Naive thymus-derived CD4-positive, alpha-beta T cell (primary cell): ENCODE measurements around the gene EBF3. TPM values are rescaled to one million over a fixed set of nuclear protein-coding genes. Genes with fewer than 3 reads are reported as not detected.

Experiments
- ATAC-seq: fragments of 150-1000 bp; cut with Tn5 transposase; 2 replicates; pipeline ENCODE4 v1.10.0; 2021; ENCODE audit warnings: mild to moderate bottlenecking, moderate library complexity
- CTCF ChIA-PET: fragments of 350-600 bp; sonication (Branson Sonifier 250); formaldehyde crosslinking; loops from one replicate; lab custom pipeline; 2021; ENCODE audit warnings: antibody characterized with exemption; lab: Charles Lee
- POLR2A ChIA-PET: fragments of 350-600 bp; sonication (Branson Sonifier 250); formaldehyde crosslinking; loops from one replicate; lab custom pipeline; 2021; ENCODE audit warnings: antibody characterized with exemption, inconsistent platforms; lab: Charles Lee
- DNase-seq, 9 donors: peaks; one replicate each; pipeline versions ENCODE4 v3.0.0 to v3.0.0-alpha.2; 2020 to 2022; ENCODE audit warnings: mixed read lengths in 1 of 9
- H3K27ac ChIP-seq: one replicate; pipeline ENCODE4 v1.7.0; 2013; ENCODE audit warnings: mild to moderate bottlenecking, low read depth, low read length, moderate library complexity
- H3K27me3 ChIP-seq, 2 donors: one replicate each; pipeline ENCODE4 v1.7.0; 2013; ENCODE audit warnings: low read length in 2 of 2, mild to moderate bottlenecking in 2 of 2, moderate library complexity in 2 of 2; ENCODE audit not compliant: control insufficient read depth in 2 of 2, insufficient read depth in 2 of 2
- H3K36me3 ChIP-seq, 3 experiments: 1 replicate in 2 of 3; 2 replicates in 1 of 3; pipeline ENCODE4 v1.7.0; 2013; ENCODE audit warnings: low read length in 3 of 3, mild to moderate bottlenecking in 3 of 3, moderate library complexity in 1 of 3; ENCODE audit not compliant: insufficient read depth in 3 of 3, control insufficient read depth in 2 of 3
- H3K4me1 ChIP-seq, 2 donors: one replicate each; pipeline ENCODE4 v1.7.0; 2013; ENCODE audit warnings: low read length in 2 of 2, mild to moderate bottlenecking in 2 of 2, moderate library complexity in 1 of 2; ENCODE audit not compliant: control insufficient read depth in 2 of 2, insufficient read depth in 2 of 2
- H3K4me3 ChIP-seq: 2 replicates; pipeline ENCODE4 v1.7.0; 2013; ENCODE audit warnings: mild to moderate bottlenecking, low read length
- H3K9me3 ChIP-seq, 3 experiments: 1 replicate in 2 of 3; 2 replicates in 1 of 3; pipeline ENCODE4 v1.7.0; 2013; ENCODE audit warnings: low read length in 3 of 3; ENCODE audit not compliant: control insufficient read depth in 2 of 3
- H3K27ac Mint-ChIP-seq, 9 donors: one replicate each; pipeline ENCODE4 v1.8.0; 2020 to 2022; ENCODE audit warnings: mixed read lengths in 9 of 9, mild to moderate bottlenecking in 8 of 9, moderate library complexity in 5 of 9, inconsistent platforms in 2 of 9
- H3K27me3 Mint-ChIP-seq, 5 donors: one replicate each; pipeline ENCODE4 v1.8.0; 2021 to 2022; ENCODE audit warnings: mixed read lengths in 5 of 5, mild to moderate bottlenecking in 1 of 5
- H3K36me3 Mint-ChIP-seq, 5 donors: one replicate each; pipeline ENCODE4 v1.8.0; 2020 to 2022; ENCODE audit warnings: mixed read lengths in 5 of 5, mild to moderate bottlenecking in 3 of 5, inconsistent platforms in 1 of 5
- H3K4me1 Mint-ChIP-seq, 7 donors: one replicate each; pipeline ENCODE4 v1.8.0; 2020 to 2022; ENCODE audit warnings: mixed read lengths in 7 of 7, mild to moderate bottlenecking in 3 of 7, inconsistent platforms in 1 of 7
- H3K4me3 Mint-ChIP-seq, 10 donors: one replicate each; pipeline ENCODE4 v1.8.0; 2020 to 2022; ENCODE audit warnings: mild to moderate bottlenecking in 10 of 10, mixed read lengths in 10 of 10, moderate library complexity in 6 of 10, inconsistent platforms in 2 of 10
- H3K9me3 Mint-ChIP-seq, 11 donors: one replicate each; pipeline ENCODE4 v1.8.0; 2020 to 2022; ENCODE audit warnings: mixed read lengths in 11 of 11, mild to moderate bottlenecking in 4 of 11, inconsistent platforms in 1 of 11, moderate library complexity in 1 of 11
- intact Hi-C, 2 donors: fragments of 100-400 bp; cut with micrococcal nuclease; formaldehyde crosslinking; loops; one replicate each; pipeline ENCODE4 v1.15.1; 2023
- polyA plus RNA-seq, 2 donors: library from polyadenylated mRNA; unstranded; fragments of 300-500 nt; fragmentation: Illumina TruSeq; gene quantifications; one replicate each; pipeline ENCODE4 v1.2.3, GENCODE V29; 2021
- total RNA-seq, 6 experiments: library from RNA in 5 of 6; stranded (reverse) in 5 of 6; gene quantifications; 1 replicate in 5 of 6; 2 replicates in 1 of 6; pipeline ENCODE4 v1.2.3 and lab custom pipeline; 2021 to 2026

The EBF3 gene
- total and polyA plus RNA-seq, 7 experiments from 2014 or later: not detected

DNA sequence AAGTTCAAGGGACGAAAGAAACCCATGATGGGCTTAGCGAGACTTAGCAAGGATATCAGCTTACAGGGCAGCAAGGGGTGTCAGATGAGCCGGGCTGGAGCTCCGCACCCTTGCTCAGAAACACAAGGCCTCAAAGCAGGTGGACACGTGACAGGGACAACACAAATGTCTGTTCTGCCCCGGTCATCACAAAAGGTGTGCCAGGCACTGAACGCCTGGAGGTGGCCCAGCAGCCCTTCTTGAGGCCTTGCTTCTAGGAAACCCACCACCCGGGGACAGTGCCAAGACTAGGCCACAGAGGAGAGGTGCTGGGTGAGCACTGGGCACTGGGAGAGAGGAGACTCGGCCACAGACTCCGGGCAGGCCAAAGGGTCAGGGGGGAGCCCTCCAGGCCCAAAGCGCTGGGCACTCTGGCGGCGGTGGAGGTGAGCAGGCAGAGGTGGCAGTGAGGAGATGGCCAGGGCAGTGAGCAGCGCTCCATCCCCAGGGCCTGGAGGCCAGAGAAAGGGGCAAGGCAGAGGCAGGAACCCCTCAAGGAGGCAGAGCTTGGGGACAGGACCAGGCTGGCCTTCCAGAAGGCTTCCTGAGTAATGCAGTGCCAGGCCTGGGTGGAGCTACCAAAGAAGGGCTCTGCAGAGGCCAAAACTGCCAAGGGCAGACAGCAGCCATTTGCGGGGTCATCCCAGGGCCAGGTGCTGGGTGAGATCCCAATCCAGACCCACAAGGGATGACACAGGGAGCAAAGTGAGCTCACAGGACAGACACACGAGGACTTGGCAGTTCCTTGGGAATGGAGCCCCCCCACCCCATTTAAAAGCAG, 22.7 kb downstream of the EBF3 start:
- DNase-seq (no peak), ATAC-seq (no peak)
- Histone ChIP-seq H3K27ac (no peak overlapping the region), H3K9me3 (no peaks in the 10 kb centered on the region), H3K36me3 (no peaks in the 10 kb centered on the region), H3K4me3 (no peak overlapping the region), H3K4me1 (no peaks in the 10 kb centered on the region), H3K27me3 (no peaks in the 10 kb centered on the region)
- no peaks in the 10 kb centered on the region for H3K9me3 Mint-ChIP-seq
- H3K4me1 Mint-ChIP-seq: no peaks in the 10 kb centered on the region
- no peaks in the 10 kb centered on the region for H3K36me3 Mint-ChIP-seq
- no peak overlapping the region for H3K4me3 Mint-ChIP-seq
- H3K27ac Mint-ChIP-seq: no peak overlapping the region
- ChIA-PET POLR2A (no interaction called here), CTCF (no interaction called here)
- H3K27me3 Mint-ChIP-seq: peaks cover 0 to 62% (median 12%) of the 10 kb centered on the region in 5 donors
- intact Hi-C loops: no loop called here

DNA sequence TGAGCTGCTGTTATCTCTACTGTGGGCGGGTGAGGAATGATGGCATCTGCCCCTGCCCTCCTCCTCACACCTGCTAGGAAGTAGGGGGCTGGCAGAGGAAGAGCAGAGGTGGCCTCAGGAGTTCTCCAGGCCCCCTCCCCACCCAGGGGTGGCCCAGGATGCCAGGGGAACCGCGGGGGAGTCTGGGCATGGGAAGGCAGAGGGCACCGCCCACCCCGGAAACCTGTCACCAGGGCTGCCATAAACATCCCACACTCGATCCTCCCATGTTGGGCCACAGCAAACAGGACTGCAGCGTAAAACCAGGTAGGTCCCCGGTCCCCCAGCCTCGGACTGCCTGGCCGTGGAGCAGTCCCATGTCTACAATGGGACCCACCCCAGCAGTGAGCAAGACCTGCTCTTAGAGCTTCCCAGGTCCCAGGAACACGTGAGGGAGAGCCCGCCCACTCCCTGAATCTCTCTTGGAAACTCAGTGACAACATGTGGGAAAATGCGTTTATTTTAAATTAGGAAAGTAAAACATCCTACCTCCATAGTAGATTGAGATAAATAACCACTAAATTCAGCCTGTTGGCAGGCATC, 23.4 kb downstream of the EBF3 start:
- H3K36me3 Mint-ChIP-seq: no peaks in the 10 kb centered on the region
- no peaks in the 10 kb centered on the region for H3K36me3 ChIP-seq

DNA sequence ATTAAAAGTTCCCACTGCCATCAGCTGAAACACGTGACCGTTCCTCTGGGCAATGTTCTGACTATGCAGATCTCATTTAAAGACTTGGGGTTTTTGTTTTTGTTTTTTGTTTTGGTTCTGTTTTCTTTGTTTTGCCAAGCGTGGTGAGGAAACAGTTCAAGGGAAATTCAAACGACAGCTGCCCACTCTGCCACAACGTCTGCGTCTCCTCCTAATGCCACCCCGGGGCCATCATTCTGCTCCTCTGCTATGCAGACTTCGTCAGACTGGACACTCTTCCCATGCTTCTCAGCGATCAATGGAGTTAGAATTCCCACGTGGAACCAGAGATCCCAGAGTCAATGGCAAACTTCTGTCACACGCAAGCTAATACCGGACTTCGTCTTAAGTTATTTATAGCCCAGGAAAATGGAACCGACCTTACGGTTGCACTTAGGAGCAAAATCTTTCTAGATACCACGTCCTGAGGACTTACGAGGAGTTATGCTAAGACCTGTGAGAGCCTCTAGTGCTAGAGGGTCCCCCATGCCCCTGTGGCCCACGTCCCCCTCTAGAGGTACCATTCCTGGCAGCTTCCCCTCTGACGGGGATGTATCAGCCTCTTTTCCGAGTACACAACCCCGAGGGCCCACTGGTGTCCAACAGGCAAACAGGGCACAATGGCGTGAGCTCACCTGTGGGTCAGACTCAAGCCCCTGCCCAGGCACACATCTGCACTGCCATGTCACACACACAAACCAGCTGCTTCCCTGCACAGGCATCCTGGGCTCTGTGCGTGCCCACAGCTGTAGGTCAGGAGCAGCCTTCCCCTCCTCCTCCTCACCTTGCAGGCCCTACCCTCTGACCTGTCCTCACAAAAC, 24.4 kb downstream of the EBF3 start:
- H3K27ac ChIP-seq: no peak overlapping the region
- CTCF ChIA-PET: no interaction called here

More for the DNA sequence above, 23.4 kb downstream of the EBF3 start:
- Mint-ChIP-seq H3K4me3 (no peak overlapping the region), H3K27me3 (peaks cover 0 to 55% (median 5%) of the 10 kb centered on the region in 5 donors), H3K27ac (no peak overlapping the region), H3K4me1 (no peaks in the 10 kb centered on the region), H3K9me3 (no peaks in the 10 kb centered on the region)
- ChIA-PET CTCF (no interaction called here), POLR2A (no interaction called here)
- Histone ChIP-seq H3K4me1 (no peaks in the 10 kb centered on the region), H3K27me3 (no peaks in the 10 kb centered on the region), H3K9me3 (no peaks in the 10 kb centered on the region), H3K27ac (no peak overlapping the region), H3K4me3 (no peak overlapping the region)
- intact Hi-C loops: no loop called here
- DNase-seq: no peak
- no peak for ATAC-seq

DNA sequence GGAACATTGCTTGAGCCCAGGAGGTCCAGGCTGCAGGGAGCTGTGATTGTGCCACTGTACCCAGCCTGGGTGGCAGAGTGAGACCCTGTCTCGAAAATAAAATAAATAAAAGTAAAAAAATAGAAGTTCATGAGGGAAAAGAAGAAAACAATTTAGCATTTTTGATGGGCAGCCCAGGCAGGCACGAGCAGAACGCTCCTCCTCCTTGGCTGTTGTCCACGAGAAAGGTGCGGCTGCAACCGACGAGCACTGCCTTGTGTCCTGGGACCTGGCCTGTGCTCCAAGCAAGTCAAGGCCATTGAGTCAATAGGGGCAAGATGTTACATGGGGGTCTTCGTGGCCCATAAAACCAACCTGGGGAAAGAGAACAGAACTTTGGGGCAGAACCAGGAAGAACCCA, 25.6 kb downstream of the EBF3 start:
- ChIA-PET POLR2A (no interaction called here), CTCF (no interaction called here)
- Histone ChIP-seq H3K4me1 (no peaks in the 10 kb centered on the region), H3K9me3 (no peaks in the 10 kb centered on the region), H3K4me3 (no peak overlapping the region), H3K27ac (no peak overlapping the region), H3K36me3 (no peaks in the 10 kb centered on the region), H3K27me3 (no peaks in the 10 kb centered on the region)
- Mint-ChIP-seq H3K9me3 (no peaks in the 10 kb centered on the region), H3K27me3 (peaks cover 0 to 41% (median 5%) of the 10 kb centered on the region in 5 donors), H3K4me1 (no peaks in the 10 kb centered on the region), H3K4me3 (no peak overlapping the region), H3K27ac (no peak overlapping the region), H3K36me3 (no peaks in the 10 kb centered on the region)
- DNase-seq: no peak
- intact Hi-C loops: no loop called here
- ATAC-seq: no peak

More for the DNA sequence above, 24.4 kb downstream of the EBF3 start:
- H3K27me3 Mint-ChIP-seq: peaks cover 0 to 50% (median 5%) of the 10 kb centered on the region in 5 donors
- no peaks in the 10 kb centered on the region for H3K36me3 Mint-ChIP-seq
- H3K4me3 Mint-ChIP-seq: no peak overlapping the region
- Histone ChIP-seq H3K4me1 (no peaks in the 10 kb centered on the region), H3K36me3 (no peaks in the 10 kb centered on the region), H3K27me3 (no peaks in the 10 kb centered on the region), H3K9me3 (no peaks in the 10 kb centered on the region), H3K4me3 (no peak overlapping the region)
- no peak for ATAC-seq
- no peaks in the 10 kb centered on the region for H3K9me3 Mint-ChIP-seq
- POLR2A ChIA-PET: no interaction called here
- no peak overlapping the region for H3K27ac Mint-ChIP-seq
- intact Hi-C loops: no loop called here
- H3K4me1 Mint-ChIP-seq: no peaks in the 10 kb centered on the region
- no peak for DNase-seq

DNA sequence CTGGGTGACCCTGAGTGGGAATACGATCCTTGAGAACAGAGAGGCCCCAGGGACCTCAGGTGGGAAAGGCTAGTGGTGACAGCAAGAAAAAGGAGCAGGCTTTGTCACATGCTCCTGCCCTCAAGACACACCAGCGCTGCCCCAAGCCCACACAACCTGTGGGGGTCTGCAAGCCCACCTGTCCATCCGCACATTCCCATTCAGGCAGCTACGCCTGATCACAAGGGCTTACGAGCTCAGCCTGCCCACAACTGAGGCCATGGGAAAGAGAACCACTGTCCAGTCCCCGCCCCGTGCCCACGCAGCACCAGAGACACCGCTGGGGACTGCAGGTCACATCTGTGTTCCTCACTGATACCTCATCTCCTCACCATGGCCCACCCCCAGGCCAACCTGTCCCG, 26.7 kb downstream of the EBF3 start:
- DNase-seq (no peak), ATAC-seq (no peak)
- ChIA-PET POLR2A (no interaction called here), CTCF (no interaction called here)
- Mint-ChIP-seq H3K9me3 (no peaks in the 10 kb centered on the region), H3K27me3 (peaks cover 0 to 32% (median 5%) of the 10 kb centered on the region in 5 donors), H3K36me3 (no peaks in the 10 kb centered on the region), H3K27ac (no peak overlapping the region), H3K4me3 (no peak overlapping the region), H3K4me1 (no peaks in the 10 kb centered on the region)
- Histone ChIP-seq H3K27me3 (no peaks in the 10 kb centered on the region), H3K36me3 (no peaks in the 10 kb centered on the region), H3K4me1 (no peaks in the 10 kb centered on the region), H3K4me3 (no peak overlapping the region), H3K9me3 (no peaks in the 10 kb centered on the region), H3K27ac (no peak overlapping the region)
- intact Hi-C loops: no loop called here

DNA sequence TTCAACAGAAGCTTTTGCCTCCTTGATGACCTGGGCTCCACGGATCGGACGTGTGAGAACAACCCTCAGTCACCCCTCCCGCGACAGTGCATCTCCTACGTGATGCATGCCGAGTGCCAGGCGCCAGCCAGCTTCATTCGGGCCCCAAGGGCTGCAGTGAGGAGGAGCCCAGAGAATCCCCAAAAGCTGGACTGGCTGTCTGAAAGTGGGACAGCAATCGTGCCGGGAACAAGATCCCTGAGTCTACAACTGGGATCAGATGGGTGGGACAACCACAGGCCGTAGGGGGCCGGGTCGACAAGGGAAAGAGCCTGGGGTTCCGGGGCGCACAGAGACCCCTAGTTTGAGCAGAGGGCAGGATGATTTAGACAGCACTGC, 27.2 kb downstream of the EBF3 start:
- H3K27ac ChIP-seq: no peak overlapping the region
- DNase-seq (no peak), ATAC-seq (no peak)
- H3K27ac Mint-ChIP-seq: no peak overlapping the region
- no peaks in the 10 kb centered on the region for H3K9me3 ChIP-seq
- H3K4me1 ChIP-seq: no peaks in the 10 kb centered on the region
- CTCF ChIA-PET: no interaction called here
- H3K4me3 ChIP-seq: no peak overlapping the region
- intact Hi-C loops: no loop called here
- H3K27me3 Mint-ChIP-seq: peaks cover 0 to 28% (median 5%) of the 10 kb centered on the region in 5 donors
- H3K4me3 Mint-ChIP-seq: no peak overlapping the region
- H3K36me3 ChIP-seq: no peaks in the 10 kb centered on the region
- H3K27me3 ChIP-seq: no peaks in the 10 kb centered on the region
- no peaks in the 10 kb centered on the region for H3K9me3 Mint-ChIP-seq
- H3K4me1 Mint-ChIP-seq: no peaks in the 10 kb centered on the region
- POLR2A ChIA-PET: no interaction called here
- no peaks in the 10 kb centered on the region for H3K36me3 Mint-ChIP-seq
